GM18511 (cell line): Measurements from ENCODE around the gene TTBK1.
"Not testable (repeated sequence)": the region's sequence is repeated elsewhere in the genome, so short reads cannot be mapped to it uniquely, and the experiment has no call there.

ENCODE experiments used
- ATAC-seq: cut with Tn5 transposase; IDR thresholded peaks from one replicate; pipeline ENCODE4 v1.9.1; 2021; ENCODE audit warnings: mild to moderate bottlenecking, moderate library complexity; ENCODE audit not compliant: unreplicated experiment

The TTBK1 gene

GRCh38 chr6:43301081-43301870 is 58.0 kb downstream of the TTBK1 start:
- no peak for ATAC-seq

DNA sequence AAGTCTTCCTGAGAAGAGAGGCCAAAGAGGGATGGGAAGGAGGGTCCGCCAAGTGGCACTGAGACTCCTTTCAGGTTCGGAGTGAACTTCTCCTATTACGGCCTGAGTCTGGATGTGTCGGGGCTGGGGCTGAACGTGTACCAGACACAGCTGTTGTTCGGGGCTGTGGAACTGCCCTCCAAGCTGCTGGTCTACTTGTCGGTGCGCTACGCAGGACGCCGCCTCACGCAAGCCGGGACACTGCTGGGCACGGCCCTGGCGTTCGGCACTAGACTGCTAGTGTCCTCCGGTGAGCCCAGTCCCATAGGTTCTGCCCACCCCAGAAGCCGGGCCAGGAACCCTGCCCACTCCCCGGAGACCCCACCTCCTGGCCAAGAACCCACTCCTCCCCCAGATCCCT is 58.8 kb downstream of the TTBK1 start:
- no peak for ATAC-seq

DNA sequence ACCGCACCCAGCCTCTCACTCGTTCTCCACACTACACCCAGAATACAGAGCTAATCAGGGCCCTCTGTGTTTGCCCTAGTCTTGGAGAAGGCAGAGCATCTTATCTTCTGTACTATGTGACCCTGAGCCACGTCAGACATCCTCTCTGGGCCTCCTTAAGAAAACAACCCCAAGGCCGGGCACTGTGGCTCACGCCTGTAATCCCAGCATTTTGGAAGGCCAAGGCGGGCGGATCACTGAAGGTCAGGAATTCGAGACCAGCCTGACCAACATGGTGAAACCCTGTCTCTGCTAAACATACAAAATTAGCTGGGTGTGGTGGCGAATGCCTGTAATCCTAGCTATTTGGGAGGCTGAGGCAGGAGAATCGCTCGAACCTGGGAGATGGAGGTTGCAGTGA is 59.7 kb downstream of the TTBK1 start:
- ATAC-seq: not testable (repeated sequence)

GRCh38 chr6:43303751-43304331 is 60.6 kb downstream of the TTBK1 start:
- no peak for ATAC-seq

- no peak for ATAC-seq
These were observed 61.1 kb downstream of the TTBK1 start for GRCh38 chr6:43304361-43304760.

DNA sequence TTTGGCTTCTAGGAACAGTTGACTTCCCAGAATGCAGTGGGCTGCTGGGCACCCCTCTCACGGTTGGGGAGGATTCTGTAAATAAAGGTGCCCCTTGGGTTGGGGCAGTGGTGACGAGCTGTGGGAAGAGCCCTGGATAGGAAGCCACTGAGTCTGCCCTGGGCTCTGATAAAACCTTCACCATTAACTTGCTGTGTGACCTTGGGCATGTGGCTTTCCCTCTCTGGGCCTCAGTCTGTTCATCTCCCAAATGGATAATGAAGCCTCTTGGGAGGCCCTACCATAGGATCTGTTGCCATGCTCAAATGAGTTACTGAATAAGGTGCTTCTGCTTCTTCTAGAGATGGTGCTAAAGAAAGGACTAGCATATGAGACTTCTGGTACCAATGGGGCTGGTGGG is 61.6 kb downstream of the TTBK1 start:
- no peak for ATAC-seq

DNA sequence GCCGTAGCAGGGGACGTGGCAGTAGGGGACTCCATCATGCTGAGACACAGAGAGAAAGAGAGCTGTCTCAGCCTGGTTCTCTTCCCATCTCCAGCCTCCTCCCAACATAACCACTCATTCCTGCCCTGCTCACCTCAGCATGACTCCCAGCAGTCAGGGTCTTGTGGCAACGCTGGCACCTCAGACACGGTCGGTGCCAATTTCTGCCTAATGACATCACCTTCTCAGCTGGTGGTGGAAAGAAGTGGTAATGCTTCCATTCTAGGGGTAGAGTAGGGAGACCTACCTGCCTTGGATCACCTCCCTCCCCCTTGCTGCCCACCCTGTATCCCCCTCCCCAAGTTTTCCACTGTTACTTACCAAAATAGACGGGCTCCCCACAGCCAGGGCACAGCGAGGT is 62.8 kb downstream of the TTBK1 start:
- ATAC-seq: no peak

DNA sequence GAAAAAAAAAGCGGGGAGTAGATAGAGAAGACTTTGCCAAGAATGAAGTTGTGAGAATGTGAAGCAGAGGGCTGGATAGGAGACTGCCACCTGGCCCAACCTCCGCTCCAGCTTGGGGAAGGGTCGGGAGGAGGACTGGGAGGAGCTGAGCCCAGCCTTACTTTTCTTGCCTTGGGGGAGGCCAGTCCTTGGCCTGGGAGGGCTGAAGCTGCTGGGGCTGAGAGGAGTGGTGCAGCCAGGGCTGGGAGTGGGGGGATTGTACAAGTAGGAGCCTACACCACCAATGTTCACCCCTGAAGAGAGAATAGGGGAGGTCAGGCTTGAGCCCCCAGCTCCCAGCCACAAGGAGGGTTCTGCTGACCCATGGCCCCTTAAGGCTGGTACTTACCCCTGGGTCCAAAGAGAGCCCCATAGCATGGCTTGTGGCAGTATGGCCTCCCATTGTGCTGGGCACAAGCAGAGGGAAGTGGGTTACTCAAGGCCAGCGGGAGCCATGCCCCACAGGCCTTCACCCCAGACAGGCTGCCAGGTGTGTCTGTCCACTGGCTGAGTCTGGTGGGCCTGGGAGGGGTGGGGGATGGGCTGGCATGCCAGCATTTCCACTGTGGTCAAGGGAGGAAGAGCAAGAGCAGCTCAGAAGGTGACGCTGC is 64.3 kb downstream of the TTBK1 start:
- ATAC-seq: no peak

- peak; percentile 73 for ATAC-seq
These were observed 65.1 kb downstream of the TTBK1 start, which contains the start of gene CRIP3 for GRCh38 chr6:43308101-43308989. Gene CRIP3, minus strand, starts transcription at chr6:43308826. Its CDS starts 34 bp downstream, at chr6:43308792.

GRCh38 chr6:43308990-43309477 is 65.8 kb downstream of the TTBK1 start:
- no peak for ATAC-seq

DNA sequence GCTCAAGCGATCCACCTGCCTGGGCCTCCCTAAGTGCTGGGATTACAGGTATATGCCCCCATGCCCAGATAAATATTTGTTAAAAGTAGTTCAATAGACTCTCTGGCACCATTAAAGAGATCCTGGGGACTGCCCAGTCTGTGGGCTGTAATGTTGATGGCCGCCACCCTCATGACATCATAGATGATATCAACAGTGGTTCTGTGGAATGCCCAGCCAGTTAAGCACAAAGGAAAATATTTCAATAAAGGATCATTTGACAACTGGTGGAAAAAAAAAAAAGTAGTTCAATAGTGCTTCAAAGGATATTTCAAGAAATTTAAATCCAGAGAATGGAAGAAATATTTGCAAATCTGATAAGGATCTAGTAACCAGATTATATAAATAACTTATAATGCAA is 66.9 kb downstream of the TTBK1 start:
- no peak for ATAC-seq

DNA sequence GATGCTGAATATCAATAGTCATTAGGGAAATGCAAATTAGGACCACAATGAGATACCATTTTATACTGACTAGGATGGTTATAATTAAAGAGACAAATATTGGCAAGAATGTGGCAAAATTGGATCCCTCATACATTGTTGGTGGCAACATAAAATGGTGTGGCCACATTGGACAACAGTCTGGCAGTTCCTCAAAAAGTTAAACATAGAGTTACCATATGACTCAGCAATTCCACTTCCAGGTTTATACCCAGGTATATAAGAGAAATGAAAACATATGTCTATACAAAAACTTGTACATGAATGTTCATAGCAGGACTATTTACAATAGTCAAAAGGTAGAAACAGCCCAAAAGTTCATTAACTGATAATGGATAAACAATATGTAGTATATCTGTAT is 67.3 kb downstream of the TTBK1 start:
- no peak for ATAC-seq

DNA sequence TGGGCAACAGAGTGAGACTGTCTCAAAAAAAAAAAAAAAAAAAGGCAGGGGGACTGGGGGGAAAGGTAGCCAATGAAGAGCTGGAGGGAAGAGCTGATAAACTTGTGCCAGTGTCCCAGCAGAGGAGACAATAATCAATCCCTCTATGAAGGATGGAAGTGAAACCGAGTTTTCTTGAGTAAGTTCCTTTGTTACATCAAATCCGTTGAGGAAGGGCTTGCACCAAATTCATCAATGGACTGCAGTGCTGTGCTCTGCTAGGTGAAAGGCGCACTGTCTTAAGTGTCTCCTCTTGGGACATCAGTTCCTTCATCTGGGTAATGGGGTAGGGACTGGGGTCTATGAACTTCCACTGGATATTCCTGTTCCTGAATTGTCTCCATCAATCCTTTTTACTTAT is 68.4 kb downstream of the TTBK1 start:
- ATAC-seq: no peak

GRCh38 chr6:43313813-43314212 is 70.5 kb downstream of the TTBK1 start:
- ATAC-seq: no peak

- no peak for ATAC-seq
These were observed 74.7 kb downstream of the TTBK1 start for GRCh38 chr6:43318011-43318410.

- no peak for ATAC-seq
These were observed 82.6 kb downstream of the TTBK1 start for GRCh38 chr6:43325876-43326275.

GRCh38 chr6:43328528-43328927 is 85.2 kb downstream of the TTBK1 start:
- ATAC-seq: no peak

GRCh38 chr6:43331470-43331869 is 88.2 kb downstream of the TTBK1 start:
- ATAC-seq: no peak

DNA sequence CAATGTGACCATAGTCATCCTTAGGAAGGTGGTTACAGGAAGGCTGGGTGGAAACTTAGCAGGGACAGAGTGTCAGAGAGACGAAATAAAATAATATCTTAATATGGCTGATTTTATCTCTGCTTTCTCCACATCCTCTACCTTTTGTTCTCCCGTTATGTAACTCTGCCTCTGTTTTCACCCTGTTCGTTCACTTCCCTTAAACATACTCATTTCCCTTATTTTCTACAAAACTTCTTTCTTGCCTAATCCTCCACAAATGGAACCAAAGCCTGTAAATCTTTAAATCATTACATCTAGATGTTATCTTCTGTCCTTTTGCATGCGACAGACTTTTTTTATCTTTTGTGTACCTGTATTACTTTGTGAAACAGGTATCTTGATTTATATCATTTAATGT is 88.6 kb downstream of the TTBK1 start:
- ATAC-seq: no peak

DNA sequence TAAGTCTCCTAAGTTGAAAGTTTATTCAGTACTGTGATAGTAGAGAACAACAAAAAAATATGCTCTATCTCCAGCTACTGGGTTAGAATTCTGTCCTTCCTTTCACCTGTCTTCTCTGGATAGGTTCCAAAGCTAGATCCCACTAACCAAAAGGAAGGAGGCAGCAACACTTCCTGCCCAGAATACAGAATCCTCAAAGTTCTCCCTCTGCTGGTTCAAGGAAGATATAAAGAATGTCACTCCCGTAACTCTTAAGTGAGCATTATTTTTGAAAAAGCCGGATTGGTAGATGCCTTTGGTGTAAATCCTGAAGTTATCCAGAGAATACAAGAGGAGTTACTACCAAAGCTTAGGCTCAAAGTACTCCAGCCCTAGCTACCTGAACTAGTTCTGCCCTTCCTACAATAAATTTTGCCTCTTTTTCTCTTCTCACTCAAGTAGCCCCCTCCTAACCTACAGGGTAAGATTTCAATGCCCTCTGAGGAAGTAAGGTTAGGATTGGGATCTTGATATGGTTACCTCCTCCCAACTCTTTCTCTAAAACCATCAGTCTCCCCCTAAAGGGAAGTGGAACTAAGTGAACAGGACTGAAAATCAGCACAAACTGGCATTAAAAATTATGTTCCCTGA is 91.3 kb downstream of the TTBK1 start:
- ATAC-seq: no peak
